ENCODE results near the gene TMPRSS9.
"Not testable (repeated sequence)": the region's sequence is repeated elsewhere in the genome, so short reads cannot be mapped to it uniquely, and the experiment has no call there.

TMPRSS9 gene

GRCh38 chr19:2343289-2343982 lies 16.6 kb upstream of the TMPRSS9 start:
- DNase-seq, result no peak

DNA sequence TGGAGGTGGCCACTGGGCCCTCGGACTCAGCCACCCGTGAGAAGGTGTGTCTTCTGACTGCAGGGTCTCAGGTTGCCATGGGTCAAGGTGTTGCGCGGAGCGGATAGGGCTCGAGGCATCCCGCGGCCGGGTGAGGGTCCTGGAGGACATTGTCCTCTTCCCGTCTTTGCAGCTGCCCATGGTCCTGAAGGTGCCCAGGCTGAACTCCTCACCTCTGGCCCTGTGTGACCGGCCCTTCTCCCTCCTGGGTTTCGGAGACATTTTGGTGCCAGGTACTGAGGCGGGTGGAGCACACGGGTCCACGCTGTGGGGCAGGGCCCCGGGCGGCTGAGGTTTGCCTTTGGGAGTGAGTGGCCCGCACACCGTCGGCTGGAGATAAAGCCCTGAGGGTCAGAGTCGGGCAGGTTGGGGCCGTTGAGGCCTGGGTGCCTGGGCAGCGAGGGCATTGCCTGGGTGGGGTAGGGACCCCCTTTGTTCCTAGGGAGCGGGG lies 15.6 kb upstream of the TMPRSS9 start:
- DNase-seq, result no peak

- DNase-seq, result no peak
Observed at GRCh38 chr19:2345076-2345475, 15.0 kb upstream of the TMPRSS9 start.

- no peak for DNase-seq
Observed at GRCh38 chr19:2345794-2346663, 14.0 kb upstream of the TMPRSS9 start.

DNA sequence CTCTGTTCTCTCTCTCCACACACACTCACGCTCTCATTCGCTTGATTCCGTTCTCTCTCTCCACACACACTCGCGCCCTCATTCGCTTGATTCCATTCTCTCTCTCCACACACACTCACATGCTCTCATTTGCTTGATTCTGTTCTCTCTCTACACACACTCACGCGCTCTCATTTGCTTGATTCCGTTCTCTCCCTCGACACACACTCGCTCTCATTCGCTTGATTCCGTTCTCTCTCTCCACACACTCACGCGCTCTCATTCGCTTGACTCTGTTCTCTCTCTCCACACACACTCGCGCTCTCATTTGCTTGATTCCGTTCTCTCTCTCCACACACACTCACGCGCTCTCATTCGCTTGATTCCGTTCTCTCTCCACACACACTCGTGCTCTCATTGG lies 10.2 kb upstream of the TMPRSS9 start:
- not testable (repeated sequence) for DNase-seq

DNA sequence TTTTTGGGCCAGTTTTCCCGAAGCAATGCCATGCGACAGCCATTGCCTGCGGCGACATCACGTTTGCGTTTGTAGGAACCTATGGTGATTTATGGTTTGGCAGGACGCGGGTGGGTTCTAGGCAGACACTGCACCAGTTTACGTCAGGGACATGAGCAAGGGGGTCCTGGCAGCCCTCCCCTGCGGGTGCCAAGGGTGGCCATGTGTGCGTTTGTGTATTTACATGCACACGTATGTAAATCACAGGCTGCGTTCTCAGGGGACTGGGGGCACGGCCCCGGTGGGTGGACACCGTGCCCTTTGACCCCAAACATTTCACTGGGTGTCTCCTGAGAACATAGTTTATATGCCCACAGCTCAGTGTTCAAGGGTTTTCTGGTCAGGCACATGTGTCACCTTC lies 9.4 kb upstream of the TMPRSS9 start:
- no peak for DNase-seq

GRCh38 chr19:2351591-2351990 lies 8.5 kb upstream of the TMPRSS9 start:
- DNase-seq, result no peak

- DNase-seq, result no peak
Observed at GRCh38 chr19:2352121-2352520, 7.9 kb upstream of the TMPRSS9 start.

GRCh38 chr19:2353159-2353886 lies 6.7 kb upstream of the TMPRSS9 start:
- no peak for DNase-seq

- no peak for DNase-seq
Observed at GRCh38 chr19:2353887-2354592, 6.0 kb upstream of the TMPRSS9 start.

DNA sequence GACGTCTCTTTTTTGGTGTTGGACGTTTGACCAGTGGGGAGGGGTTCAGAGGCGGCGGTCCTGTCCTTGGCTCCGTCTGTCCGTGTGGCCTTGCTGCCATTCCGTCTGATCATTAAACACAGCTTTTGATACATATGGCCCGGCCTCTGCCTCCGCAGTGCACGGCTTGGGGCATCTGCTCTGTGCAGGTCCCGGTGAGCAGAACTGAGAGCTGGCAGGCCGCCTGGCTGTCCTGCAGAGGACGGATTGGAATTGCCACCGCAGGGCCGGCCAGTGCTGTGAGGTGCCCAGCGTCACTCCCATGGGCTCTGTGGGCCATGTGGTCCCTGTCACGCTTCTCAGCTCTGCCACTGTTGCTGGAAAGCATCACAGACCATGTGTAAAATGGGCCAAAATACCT lies 5.4 kb upstream of the TMPRSS9 start:
- no peak for DNase-seq

DNA sequence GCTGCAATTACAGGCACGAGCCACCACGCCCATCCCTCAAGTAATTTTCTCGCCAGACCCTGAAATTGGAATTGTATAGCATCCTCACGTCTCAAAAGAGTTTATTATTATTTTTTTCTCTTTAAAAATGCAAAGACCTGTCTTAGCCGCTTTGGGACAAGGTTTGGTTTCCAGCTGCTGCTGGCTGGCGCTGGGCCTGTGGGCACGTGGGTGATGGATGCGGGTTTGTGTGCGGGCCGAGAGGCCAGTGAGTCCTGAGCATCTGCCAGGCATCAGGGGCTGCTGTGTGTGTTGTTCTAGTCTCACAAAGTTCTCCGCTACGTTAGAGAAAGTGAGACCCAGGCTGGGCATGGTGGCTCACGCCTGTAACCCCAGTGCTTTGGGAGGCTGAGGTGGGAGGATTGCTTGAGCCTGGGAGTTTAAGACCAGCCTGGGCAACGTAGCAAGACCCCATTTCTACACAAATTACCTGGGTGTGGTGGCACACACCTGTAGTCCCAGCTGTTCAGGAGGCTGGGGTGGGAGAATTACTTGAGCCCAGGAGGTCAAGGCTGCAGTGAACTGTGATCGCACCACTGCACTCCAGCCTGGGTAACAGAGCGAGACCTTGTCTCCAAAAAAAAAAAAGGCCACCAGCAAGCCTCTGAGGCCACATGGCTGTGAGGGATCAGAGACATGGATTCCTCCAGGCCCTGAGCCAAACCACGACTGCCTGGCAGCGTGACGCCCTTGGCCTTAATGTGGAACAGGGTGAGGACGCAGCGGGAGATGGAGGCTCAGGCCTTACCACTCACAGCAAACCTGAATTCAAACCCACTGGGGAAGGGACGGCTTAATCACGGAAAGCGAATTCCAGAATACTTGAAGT lies 4.7 kb upstream of the TMPRSS9 start:
- no peak for DNase-seq

DNA sequence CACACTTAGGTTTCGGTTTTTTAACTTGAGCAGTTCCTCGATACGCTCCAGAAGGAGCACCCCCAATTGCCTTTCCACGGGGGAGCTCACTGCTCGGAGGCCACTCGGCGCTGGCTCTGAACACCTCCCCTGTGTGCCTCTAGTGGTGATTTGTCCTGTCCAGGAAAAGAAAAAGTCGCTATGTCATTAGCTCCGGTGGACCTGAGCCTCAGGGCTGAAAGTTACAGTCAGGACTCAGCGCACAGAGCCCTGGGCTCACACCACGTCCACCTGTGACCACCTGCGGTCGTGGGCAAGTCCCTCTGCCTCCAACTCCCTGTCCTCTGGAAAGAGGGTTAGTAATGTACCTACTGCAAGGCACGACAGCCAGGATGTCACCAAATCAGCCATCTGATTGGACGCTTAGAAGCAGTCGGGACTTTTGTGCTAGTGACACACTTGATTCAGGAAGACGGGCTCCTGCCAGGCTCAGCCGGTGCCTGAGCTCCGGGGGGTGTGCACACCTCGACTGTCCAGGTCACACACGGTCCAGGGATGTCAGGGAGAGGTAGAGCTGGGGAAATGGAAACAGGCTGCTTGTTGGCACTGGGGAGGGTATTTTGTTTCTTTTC lies 3.9 kb upstream of the TMPRSS9 start:
- DNase-seq, result no peak

GRCh38 chr19:2357279-2358206 lies 2.5 kb upstream of the TMPRSS9 start:
- DNase-seq, result no peak

GRCh38 chr19:2358548-2359173 lies 1.4 kb upstream of the TMPRSS9 start:
- DNase-seq, result no peak

GRCh38 chr19:2360833-2361232 lies 768 bp downstream of the TMPRSS9 start:
- DNase-seq, result no peak

DNA sequence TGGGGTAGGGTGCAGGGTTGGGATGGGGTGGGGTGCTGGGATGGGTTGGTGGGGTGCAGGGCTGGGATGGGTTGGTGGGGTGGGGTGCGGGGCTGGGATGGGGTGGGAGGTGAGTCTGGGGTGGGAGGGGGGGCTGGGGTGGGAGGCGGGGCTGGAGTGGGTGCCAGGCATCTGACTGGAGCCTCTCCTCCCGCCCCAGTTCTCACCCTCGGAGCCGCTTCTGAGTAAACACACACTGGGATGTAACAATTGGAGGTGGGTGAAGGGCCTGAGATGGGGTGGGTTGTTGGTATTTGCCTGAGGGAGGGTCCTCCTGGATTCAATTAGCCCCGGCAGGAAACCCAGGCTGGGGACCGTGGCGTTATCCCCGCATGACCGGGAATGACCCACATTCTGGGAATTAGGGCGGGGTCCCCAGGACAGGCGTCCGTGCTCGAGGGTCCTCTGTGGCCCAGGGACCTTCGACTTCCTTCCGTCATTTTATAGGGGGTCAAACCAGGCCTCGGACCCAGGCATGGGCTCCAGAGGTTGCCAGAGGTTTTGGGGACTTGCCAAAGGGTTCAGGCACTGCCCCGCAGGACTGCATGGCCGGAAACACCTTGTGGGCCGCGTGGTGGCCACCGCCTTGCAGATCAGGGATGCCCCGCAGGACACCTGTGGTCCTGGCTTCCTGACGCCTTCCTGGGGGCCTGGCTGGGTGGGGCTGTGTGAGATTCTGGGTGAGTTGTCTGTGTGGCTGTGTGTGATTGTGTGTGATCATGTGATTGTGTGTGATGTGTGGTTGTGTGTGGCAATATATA lies 1.4 kb downstream of the TMPRSS9 start:
- DNase-seq, result no peak

DNA sequence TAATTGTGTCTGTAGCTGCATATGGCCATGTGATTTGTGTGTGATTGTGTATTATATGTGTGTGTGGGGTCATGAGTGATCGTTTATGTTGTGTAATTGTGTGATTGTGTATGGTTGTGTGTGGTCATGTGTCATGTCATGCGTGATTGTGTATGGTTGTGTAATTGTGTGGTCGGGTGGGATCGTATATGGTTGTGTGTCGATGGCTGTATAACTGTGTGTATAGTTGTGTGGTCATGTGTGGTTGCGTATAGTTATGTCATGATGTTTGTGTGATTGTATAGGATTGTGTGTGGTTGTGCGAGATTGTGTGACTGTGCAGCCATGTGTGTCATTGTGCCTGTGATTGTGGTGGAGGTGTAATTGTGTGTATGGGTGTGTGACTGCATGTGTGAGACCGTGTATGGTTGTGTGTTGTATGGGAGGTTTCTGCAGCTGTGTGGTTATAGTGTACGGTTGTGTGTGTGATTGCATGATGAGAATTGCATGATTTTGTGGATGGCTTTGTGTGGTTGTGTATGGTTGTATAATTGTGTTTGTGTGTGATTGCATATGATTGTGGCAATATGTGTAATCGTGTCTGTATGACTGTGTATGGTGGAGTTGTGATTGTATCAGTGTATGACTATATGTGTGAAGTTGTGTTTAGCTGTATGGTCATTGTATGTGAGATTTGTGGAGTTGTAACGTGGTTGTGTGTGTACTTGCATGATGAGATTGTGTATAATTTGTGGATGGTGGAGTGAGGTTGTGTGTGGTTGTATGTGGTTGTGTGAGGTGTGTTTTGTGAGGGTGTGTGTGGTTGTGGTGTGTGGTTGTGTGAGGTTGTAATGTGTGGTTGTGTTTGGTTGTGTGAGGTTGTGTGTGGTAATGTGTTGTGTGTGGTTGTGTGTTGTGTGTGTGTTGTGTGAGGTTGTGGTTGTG lies 2.2 kb downstream of the TMPRSS9 start:
- DNase-seq, result no peak

All from stimulated activated naive CD4-positive, alpha-beta T cell treated with Interleukin-2 at 50 U/mL for 16 hours (primary cell).